Measurements from ENCODE around the gene SEMA7A.
"Not testable (repeated sequence)": the region's sequence is repeated elsewhere in the genome, so short reads cannot be mapped to it uniquely, and the experiment has no call there.

The SEMA7A gene

GRCh38 chr15:74433592-74434262 is at the start of gene SEMA7A:
Gene SEMA7A, minus strand, starts transcription at chr15:74433958. Its CDS starts 40 bp downstream, at chr15:74433918.
- peak; percentile 91 for DNase-seq

- DNase-seq: no peak
Observed at GRCh38 chr15:74482661-74483060, 48.9 kb upstream of the SEMA7A start.

- DNase-seq: not testable (repeated sequence)
Observed at GRCh38 chr15:74480364-74480763, 46.6 kb upstream of the SEMA7A start.

GRCh38 chr15:74471621-74472020 is 37.9 kb upstream of the SEMA7A start:
- not testable (repeated sequence) for DNase-seq

- no peak for DNase-seq
Observed at GRCh38 chr15:74470631-74471395, 37.1 kb upstream of the SEMA7A start.

GRCh38 chr15:74468341-74469032 is 34.7 kb upstream of the SEMA7A start:
- DNase-seq: no peak

GRCh38 chr15:74466570-74466969 is 32.8 kb upstream of the SEMA7A start:
- DNase-seq: no peak

- DNase-seq: no peak
Observed at GRCh38 chr15:74464897-74465296, 31.1 kb upstream of the SEMA7A start.

- no peak for DNase-seq
Observed at GRCh38 chr15:74464216-74464615, 30.5 kb upstream of the SEMA7A start.

- DNase-seq: no peak
Observed at GRCh38 chr15:74463634-74464033, 29.9 kb upstream of the SEMA7A start.

GRCh38 chr15:74461847-74462511 is 28.2 kb upstream of the SEMA7A start:
- no peak for DNase-seq

- peak; percentile 99 for DNase-seq
Observed at GRCh38 chr15:74460871-74461846, 27.4 kb upstream of the SEMA7A start, which contains the start of gene UBL7. Gene UBL7, minus strand, starts transcription at chr15:74461160. Its CDS starts 2,293 bp downstream, at chr15:74458867.

- no peak for DNase-seq
Observed at GRCh38 chr15:74460298-74460697, 26.5 kb upstream of the SEMA7A start.

GRCh38 chr15:74459798-74460197 is 26.0 kb upstream of the SEMA7A start:
- DNase-seq: not testable (repeated sequence)

GRCh38 chr15:74458473-74458872 is 24.7 kb upstream of the SEMA7A start:
- no peak for DNase-seq

- peak; percentile 13 for DNase-seq
Observed at GRCh38 chr15:74457036-74457435, 23.3 kb upstream of the SEMA7A start.

GRCh38 chr15:74454764-74455500 is 21.2 kb upstream of the SEMA7A start:
- no peak for DNase-seq

- DNase-seq: peak; percentile 33
Observed at GRCh38 chr15:74453925-74454763, 20.4 kb upstream of the SEMA7A start.

GRCh38 chr15:74451861-74452835 is 18.4 kb upstream of the SEMA7A start:
- DNase-seq: peak; percentile 39

Measured in activated effector memory CD4-positive, alpha-beta T cell treated with anti-CD3 and anti-CD28 coated beads, Interleukin-2, amount 50 U/mL, for 16 hours (primary cell).